K562 (cell line): ENCODE data around the gene OR52A5.

Experiments
- EWSR1 ChIP-seq: fragments of 450-650 bp; IDR thresholded peaks from 2 replicates; pipeline ENCODE4 v1.6.1; 2018; ENCODE audit warnings: borderline replicate concordance, mild to moderate bottlenecking, low read depth, moderate library complexity; ENCODE audit not compliant: partially characterized antibody
- POLR2A ChIP-seq: fragments of 450-650 bp; conservative IDR thresholded peaks from 2 replicates; pipeline ENCODE4 v1.6.1; 2016
- RFX5 ChIP-seq: IDR thresholded peaks from 2 replicates; pipeline ENCODE4 v1.6.1; 2011; ENCODE audit warnings: low read depth, mild to moderate bottlenecking, improper control_type of control experiment, low read length
- STAG1 ChIP-seq: sonication (generic); formaldehyde crosslinking; IDR thresholded peaks from 2 replicates; pipeline ENCODE4 v1.5.0; 2020; ENCODE audit warnings: missing genetic modification reagents, borderline replicate concordance
- TCF3 ChIP-seq: sonication (generic); formaldehyde crosslinking; IDR thresholded peaks from 2 replicates; pipeline ENCODE4 v1.4.0; 2020; ENCODE audit warnings: mild to moderate bottlenecking, missing genetic modification reagents
- ZNF143 ChIP-seq: sonication (generic); formaldehyde crosslinking; IDR thresholded peaks from 2 replicates; pipeline ENCODE4 v1.9.0; 2022; ENCODE audit warnings: mild to moderate bottlenecking, missing genetic modification reagents
- TF ChIP-seq, protein P1 (sequence below): sonication (generic); formaldehyde crosslinking; IDR thresholded peaks from 2 replicates; pipeline ENCODE4 v1.8.0; 2022; ENCODE audit warnings: missing genetic modification reagents, mild to moderate bottlenecking, borderline replicate concordance
- TF ChIP-seq, protein P2 (sequence below), 3 experiments: IDR thresholded peaks in 2 of 3; conservative IDR thresholded peaks in 1 of 3; 2 replicates each; pipeline ENCODE4 v1.5.1; 2011 to 2012; ENCODE audit warnings: low read length in 3 of 3, mild to moderate bottlenecking in 3 of 3, control low read depth in 2 of 3, improper control_type of control experiment in 1 of 3, inconsistent platforms in 1 of 3, low read depth in 1 of 3, mixed read lengths in 1 of 3, moderate library complexity in 1 of 3; ENCODE audit not compliant: insufficient read depth in 2 of 3

DNA sequence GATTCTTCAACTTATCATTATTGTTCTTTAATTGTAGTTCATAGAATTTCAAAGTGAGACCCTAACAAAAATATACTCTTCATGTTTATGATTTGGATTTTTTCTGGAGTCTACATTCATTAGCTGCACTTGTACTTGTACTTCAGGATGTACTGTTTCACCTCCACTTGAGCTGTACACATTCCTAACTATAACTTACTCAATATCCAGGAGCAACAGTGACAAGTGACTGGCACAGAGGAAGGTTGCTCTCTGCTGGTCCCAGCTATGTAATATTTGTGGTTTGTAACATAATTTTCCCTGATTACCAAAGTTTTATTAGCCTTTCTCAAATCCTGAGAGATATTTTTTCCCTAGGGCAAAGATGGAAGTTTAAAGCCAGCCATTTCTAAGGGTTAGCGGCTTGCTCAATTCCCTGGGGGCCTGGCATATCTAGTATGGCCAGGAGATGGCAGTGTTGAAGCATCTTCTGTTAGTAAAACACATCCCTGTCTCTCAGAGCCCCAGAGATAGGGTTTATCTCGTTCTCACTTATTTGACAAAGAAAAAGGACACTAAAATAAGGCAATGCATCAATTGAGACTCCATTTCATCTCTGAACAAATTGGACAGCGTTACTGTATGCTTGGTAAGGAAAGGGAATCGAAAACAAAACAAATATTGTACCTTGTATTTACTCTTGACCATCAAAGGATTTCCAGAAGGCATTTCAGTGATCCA is 14.2 kb downstream of the OR52A5 start:
- TF ChIP-seq ZNF143 (CRISPR knock-in tag) (no peak), POLR2A (no peak), STAG1 (CRISPR knock-in tag) (no peak), RFX5 (no peak), EWSR1 (no peak), TCF3 (no peak; the same call in 1 of the 2 replicates)
- TF ChIP-seq, protein P1, sequence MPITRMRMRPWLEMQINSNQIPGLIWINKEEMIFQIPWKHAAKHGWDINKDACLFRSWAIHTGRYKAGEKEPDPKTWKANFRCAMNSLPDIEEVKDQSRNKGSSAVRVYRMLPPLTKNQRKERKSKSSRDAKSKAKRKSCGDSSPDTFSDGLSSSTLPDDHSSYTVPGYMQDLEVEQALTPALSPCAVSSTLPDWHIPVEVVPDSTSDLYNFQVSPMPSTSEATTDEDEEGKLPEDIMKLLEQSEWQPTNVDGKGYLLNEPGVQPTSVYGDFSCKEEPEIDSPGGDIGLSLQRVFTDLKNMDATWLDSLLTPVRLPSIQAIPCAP (CRISPR knock-in tag) = no peak
- TF ChIP-seq, protein P2, sequence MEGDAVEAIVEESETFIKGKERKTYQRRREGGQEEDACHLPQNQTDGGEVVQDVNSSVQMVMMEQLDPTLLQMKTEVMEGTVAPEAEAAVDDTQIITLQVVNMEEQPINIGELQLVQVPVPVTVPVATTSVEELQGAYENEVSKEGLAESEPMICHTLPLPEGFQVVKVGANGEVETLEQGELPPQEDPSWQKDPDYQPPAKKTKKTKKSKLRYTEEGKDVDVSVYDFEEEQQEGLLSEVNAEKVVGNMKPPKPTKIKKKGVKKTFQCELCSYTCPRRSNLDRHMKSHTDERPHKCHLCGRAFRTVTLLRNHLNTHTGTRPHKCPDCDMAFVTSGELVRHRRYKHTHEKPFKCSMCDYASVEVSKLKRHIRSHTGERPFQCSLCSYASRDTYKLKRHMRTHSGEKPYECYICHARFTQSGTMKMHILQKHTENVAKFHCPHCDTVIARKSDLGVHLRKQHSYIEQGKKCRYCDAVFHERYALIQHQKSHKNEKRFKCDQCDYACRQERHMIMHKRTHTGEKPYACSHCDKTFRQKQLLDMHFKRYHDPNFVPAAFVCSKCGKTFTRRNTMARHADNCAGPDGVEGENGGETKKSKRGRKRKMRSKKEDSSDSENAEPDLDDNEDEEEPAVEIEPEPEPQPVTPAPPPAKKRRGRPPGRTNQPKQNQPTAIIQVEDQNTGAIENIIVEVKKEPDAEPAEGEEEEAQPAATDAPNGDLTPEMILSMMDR (IDR thresholded peaks at IDR 0.05 in 2 of 3, conservative IDR thresholded peaks at IDR 0.05 in 1 of 3; ENCODE audit: insufficient read depth in 2 of 3, low read depth in 1 of 3, low read length in 3 of 3) = peak; percentile 80 to 92 (median 88)
